Prostate gland (tissue), 2 donors: ENCODE results near the gene TRAF3IP1.
"Not testable (repeated sequence)": the region's sequence is repeated elsewhere in the genome, so short reads cannot be mapped to it uniquely, and the experiment has no call there.

Experiments used
- POLR2A ChIP-seq: fragments of 450-650 bp; IDR thresholded peaks from one replicate; pipeline ENCODE4 v1.6.1; 2016; ENCODE audit warnings: antibody characterized with exemption, mild to moderate bottlenecking
- TF ChIP-seq, protein P1 (sequence below), 4 experiments: fragments of 200-600 bp in 2 of 4; fragments of 450-650 bp in 2 of 4; sonication (generic) in 2 of 4; IDR thresholded peaks; 1 replicate in 3 of 4; 2 replicates in 1 of 4; pipeline ENCODE4 v1.5.1; 2016 to 2019; ENCODE audit warnings: antibody characterized with exemption in 4 of 4, mild to moderate bottlenecking in 2 of 4, moderate library complexity in 2 of 4

DNA sequence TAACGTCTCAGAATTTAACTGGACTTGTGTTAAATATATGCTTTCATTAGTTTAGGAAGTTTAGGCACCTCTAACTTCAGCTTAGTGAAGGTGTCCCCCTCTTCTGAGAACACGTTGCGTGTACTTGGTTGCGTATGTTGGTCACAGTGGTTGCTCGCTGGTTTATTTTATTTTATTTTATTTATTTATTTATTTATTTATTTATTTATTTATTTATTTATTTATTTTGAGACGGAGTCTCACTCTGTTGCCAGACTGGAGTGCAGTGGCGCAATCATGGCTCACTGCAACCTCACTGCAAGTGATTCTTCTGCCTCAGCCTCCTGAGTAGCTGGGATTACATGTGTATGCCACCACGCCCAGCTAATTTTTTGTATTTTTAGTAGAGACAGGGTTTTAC is 15.3 kb downstream of the TRAF3IP1 start:
- TF ChIP-seq POLR2A, result not testable (repeated sequence)
- TF ChIP-seq, protein P1, sequence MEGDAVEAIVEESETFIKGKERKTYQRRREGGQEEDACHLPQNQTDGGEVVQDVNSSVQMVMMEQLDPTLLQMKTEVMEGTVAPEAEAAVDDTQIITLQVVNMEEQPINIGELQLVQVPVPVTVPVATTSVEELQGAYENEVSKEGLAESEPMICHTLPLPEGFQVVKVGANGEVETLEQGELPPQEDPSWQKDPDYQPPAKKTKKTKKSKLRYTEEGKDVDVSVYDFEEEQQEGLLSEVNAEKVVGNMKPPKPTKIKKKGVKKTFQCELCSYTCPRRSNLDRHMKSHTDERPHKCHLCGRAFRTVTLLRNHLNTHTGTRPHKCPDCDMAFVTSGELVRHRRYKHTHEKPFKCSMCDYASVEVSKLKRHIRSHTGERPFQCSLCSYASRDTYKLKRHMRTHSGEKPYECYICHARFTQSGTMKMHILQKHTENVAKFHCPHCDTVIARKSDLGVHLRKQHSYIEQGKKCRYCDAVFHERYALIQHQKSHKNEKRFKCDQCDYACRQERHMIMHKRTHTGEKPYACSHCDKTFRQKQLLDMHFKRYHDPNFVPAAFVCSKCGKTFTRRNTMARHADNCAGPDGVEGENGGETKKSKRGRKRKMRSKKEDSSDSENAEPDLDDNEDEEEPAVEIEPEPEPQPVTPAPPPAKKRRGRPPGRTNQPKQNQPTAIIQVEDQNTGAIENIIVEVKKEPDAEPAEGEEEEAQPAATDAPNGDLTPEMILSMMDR (IDR thresholded peaks at IDR 0.05), result not testable (repeated sequence)
